Panc1 (cell line): ENCODE measurements around the gene TMEM269. TPM values are rescaled to one million over a fixed set of nuclear protein-coding genes. Genes with fewer than 3 reads are reported as not detected.
"Not testable (repeated sequence)": the region's sequence is repeated elsewhere in the genome, so short reads cannot be mapped to it uniquely, and the experiment has no call there.

Source experiments
- ATAC-seq: fragments of 200-7000 bp; cut with Tn5 transposase; 2 replicates; pipeline ENCODE4 v1.9.1; 2020; ENCODE audit warnings: mild to moderate bottlenecking, moderate library complexity
- BruUV-seq: library from RNA; stranded (reverse); fragments of 400-500 nt; replicated peaks from 2 replicates; lab custom pipeline; 2021; lab: Mats Ljungman, UMichigan
- CTCF ChIA-PET: fragments of 300-600 bp; sonication (Branson Sonifier 250); formaldehyde crosslinking; loops from one replicate; lab custom pipeline; 2022; ENCODE audit warnings: antibody characterized with exemption; lab: Charles Lee
- POLR2A ChIA-PET: fragments of 300-600 bp; sonication (Branson Sonifier 250); formaldehyde crosslinking; loops from one replicate; lab custom pipeline; 2022; ENCODE audit warnings: antibody characterized with exemption; lab: Charles Lee
- DNase-seq: peaks from one replicate; pipeline ENCODE4 v3.0.0-alpha.2; 2010; ENCODE audit warnings: low read depth, low spot score
- H3K27ac ChIP-seq: 2 replicates; pipeline ENCODE4 v1.5.1; 2011; ENCODE audit warnings: mild to moderate bottlenecking, low read length, inconsistent platforms
- H3K27me3 ChIP-seq: fragments of 200-500 bp; sonication (Bioruptor generic); 2 replicates; pipeline ENCODE4 v1.6.0; 2014; ENCODE audit warnings: low read length, inconsistent platforms; ENCODE audit not compliant: control insufficient read depth, insufficient read depth
- H3K36me3 ChIP-seq: fragments of 200-500 bp; sonication (Bioruptor generic); 2 replicates; pipeline ENCODE4 v1.5.1; 2014; ENCODE audit warnings: inconsistent platforms, mild to moderate bottlenecking, low read length, moderate library complexity; ENCODE audit not compliant: control insufficient read depth, insufficient read depth
- H3K4me1 ChIP-seq: 2 replicates; pipeline ENCODE4 v1.5.1; 2011; ENCODE audit warnings: inconsistent platforms, mild to moderate bottlenecking, low read length, moderate library complexity; ENCODE audit not compliant: control insufficient read depth, insufficient read depth
- H3K4me3 ChIP-seq, 2 experiments: 2 replicates each; pipeline ENCODE4 v1.5.1; 2011 to 2012; ENCODE audit warnings: low read depth in 2 of 2, low read length in 2 of 2, mild to moderate bottlenecking in 2 of 2, inconsistent platforms in 1 of 2, moderate library complexity in 1 of 2
- H3K9me3 ChIP-seq: fragments of 200-500 bp; sonication (Bioruptor generic); 2 replicates; pipeline ENCODE4 v1.5.1; 2014; ENCODE audit warnings: low read depth, mild to moderate bottlenecking, inconsistent platforms, low read length, moderate library complexity; ENCODE audit not compliant: control insufficient read depth, insufficient read depth
- CTCF ChIP-seq: fragments of 450-650 bp; IDR thresholded peaks from 2 replicates; pipeline ENCODE4 v1.5.1; 2017; ENCODE audit warnings: mild to moderate bottlenecking
- POLR2AphosphoS5 ChIP-seq: IDR thresholded peaks from 2 replicates; pipeline ENCODE4 v1.6.1; 2012; ENCODE audit warnings: mild to moderate bottlenecking, low read depth, low read length, moderate library complexity
- REST ChIP-seq, 2 experiments: IDR thresholded peaks; 2 replicates each; pipeline ENCODE4 v1.6.1; 2011 to 2012; ENCODE audit warnings: low read depth in 2 of 2, control low read depth in 1 of 2, low read length in 1 of 2, mild to moderate bottlenecking in 1 of 2, moderate library complexity in 1 of 2; ENCODE audit not compliant: insufficient read depth in 1 of 2
- SIN3A ChIP-seq: IDR thresholded peaks from 2 replicates; pipeline ENCODE4 v1.6.1; 2012; ENCODE audit warnings: low read depth, mild to moderate bottlenecking, low read length, moderate library complexity, borderline replicate concordance; ENCODE audit not compliant: insufficient read depth
- TCF7L2 ChIP-seq: IDR thresholded peaks from 2 replicates; pipeline ENCODE4 v1.6.1; 2011; ENCODE audit warnings: mild to moderate bottlenecking, low read depth, low read length, inconsistent platforms
- in situ Hi-C: cut with HindIII; loops from 2 replicates; pipeline ENCODE4 v1.10.0; 2016; ENCODE audit warnings: low sequenced_read_pairs, low pct_unique_long_range_greater_than_20kb
- intact Hi-C: fragments of 100-400 bp; cut with micrococcal nuclease; formaldehyde crosslinking; loops from one replicate; pipeline ENCODE4 v1.10.0; 2022; ENCODE audit not compliant: unreplicated experiment
- total RNA-seq: library from RNA; stranded (reverse); gene quantifications from one replicate; pipeline ENCODE4 v1.2.1, GENCODE V29; 2021; ENCODE audit not compliant: unreplicated experiment

Gene TMEM269
- total RNA-seq, 1 experiment from 2014 or later, result 0.13 TPM

- CTCF ChIA-PET, result no interaction called here
Observed at GRCh38 chr1:42750041-42750440, 34.8 kb upstream of the TMEM269 start.

GRCh38 chr1:42751511-42752070 lies 33.2 kb upstream of the TMEM269 start:
- intact Hi-C loops, H3K4me1 ChIP-seq, in situ Hi-C loops, DNase-seq, ATAC-seq, H3K4me3 ChIP-seq, BruUV-seq, H3K27me3 ChIP-seq, H3K9me3 ChIP-seq, H3K27ac ChIP-seq: not testable (repeated sequence)
- H3K36me3 ChIP-seq, result peaks cover 21% of the 10 kb centered on the region
- ChIA-PET POLR2A (interaction anchor here (0.6 kb wide), 1 partner anchor 289 kb away, joined by 3 read pairs; the partner anchor contains the start of gene CCDC30), CTCF (interaction anchor here (1.1 kb wide), 1 partner anchor 15 kb away, joined by 3 read pairs; the partner anchor contains the start of gene P3H1)

More at GRCh38 chr1:42750041-42750440, 34.8 kb upstream of the TMEM269 start:
- POLR2A ChIA-PET, result no interaction called here
- peaks cover 13% of the 10 kb centered on the region for H3K36me3 ChIP-seq
- H3K9me3 ChIP-seq, result no peaks in the 10 kb centered on the region
- no peak for ATAC-seq
- TF ChIP-seq POLR2AphosphoS5 (no peak), REST (IDR thresholded peaks at IDR 0.05; ENCODE audit: insufficient read depth in 1 of 2, low read depth in 2 of 2, low read length in 1 of 2) (no peak), CTCF (no peak), TCF7L2 (no peak), SIN3A (no peak)
- no peaks in the 10 kb centered on the region for H3K4me1 ChIP-seq
- H3K27me3 ChIP-seq, result no peaks in the 10 kb centered on the region
- BruUV-seq, result no TSS peak
- in situ Hi-C loops (no loop called here), intact Hi-C loops (no loop called here)
- no peak overlapping the region for H3K4me3 ChIP-seq
- DNase-seq, result no peak
- H3K27ac ChIP-seq, result no peak overlapping the region

- POLR2A ChIA-PET, result interaction anchor here (0.6 kb wide), 1 partner anchor 289 kb away, joined by 3 read pairs; the partner anchor contains the start of gene CCDC30
- in situ Hi-C loops, result no loop called here
Observed at GRCh38 chr1:42752284-42752683, 32.5 kb upstream of the TMEM269 start.

More at GRCh38 chr1:42752284-42752683, 32.5 kb upstream of the TMEM269 start:
- Histone ChIP-seq H3K27ac (no peak overlapping the region), H3K4me3 (no peak overlapping the region), H3K4me1 (no peaks in the 10 kb centered on the region), H3K9me3 (no peaks in the 10 kb centered on the region), H3K27me3 (no peaks in the 10 kb centered on the region), H3K36me3 (peaks cover 24% of the 10 kb centered on the region)
- no TSS peak for BruUV-seq
- DNase-seq (no peak), ATAC-seq (no peak)
- intact Hi-C loops, result no loop called here
- TF ChIP-seq TCF7L2 (no peak), POLR2AphosphoS5 (no peak), SIN3A (no peak), CTCF (no peak), REST (IDR thresholded peaks at IDR 0.05; ENCODE audit: insufficient read depth in 1 of 2, low read depth in 2 of 2, low read length in 1 of 2) (no peak)
- CTCF ChIA-PET, result interaction anchor here (1.1 kb wide), 1 partner anchor 14 kb away, joined by 3 read pairs; the partner anchor contains the start of gene P3H1
